GM18870 (cell line): ENCODE data around the gene TNP1.

Source experiments
- ATAC-seq: cut with Tn5 transposase; IDR thresholded peaks from one replicate; pipeline ENCODE4 v1.9.1; 2021; ENCODE audit warnings: moderate library complexity; ENCODE audit not compliant: unreplicated experiment

The TNP1 gene

DNA sequence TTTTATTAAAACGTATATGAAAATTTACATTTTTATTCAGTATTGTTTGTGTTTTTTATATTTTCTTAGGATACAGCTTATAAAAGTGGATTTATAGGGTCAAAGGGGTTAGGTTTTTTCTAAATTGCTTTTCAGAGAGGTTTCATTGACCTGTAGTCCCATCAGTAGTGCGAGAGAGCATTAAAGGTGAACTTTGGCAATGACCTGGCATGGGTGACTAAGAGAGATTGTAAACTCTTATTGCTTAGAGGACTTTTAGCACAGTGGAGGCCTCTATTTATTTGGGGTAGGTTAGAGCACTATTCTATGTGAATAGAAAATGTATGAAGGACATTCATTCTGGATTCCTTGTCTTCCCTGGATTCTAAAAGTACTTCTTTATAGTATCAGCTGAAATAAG lies 16.0 kb upstream of the TNP1 start:
- no peak for ATAC-seq

DNA sequence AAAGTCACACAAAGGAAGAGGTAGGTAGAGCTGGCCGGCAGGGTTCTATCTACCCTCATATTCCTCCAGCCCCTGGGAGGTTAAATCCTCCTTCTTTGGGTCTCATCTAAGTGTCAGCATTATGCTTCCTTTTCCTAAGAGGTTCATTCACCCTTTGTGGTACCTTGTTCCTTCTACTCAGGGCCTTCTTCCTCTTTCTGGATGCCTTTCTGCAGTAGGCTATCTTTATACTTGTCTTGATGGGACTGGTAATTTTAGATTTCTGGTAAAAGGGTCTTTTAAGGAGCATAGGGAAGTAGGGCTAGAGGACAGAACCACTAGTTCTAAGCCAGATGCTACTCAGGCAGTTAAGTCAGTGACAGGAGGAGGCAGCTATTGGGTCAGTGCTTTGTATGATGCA lies 13.7 kb upstream of the TNP1 start:
- no peak for ATAC-seq

DNA sequence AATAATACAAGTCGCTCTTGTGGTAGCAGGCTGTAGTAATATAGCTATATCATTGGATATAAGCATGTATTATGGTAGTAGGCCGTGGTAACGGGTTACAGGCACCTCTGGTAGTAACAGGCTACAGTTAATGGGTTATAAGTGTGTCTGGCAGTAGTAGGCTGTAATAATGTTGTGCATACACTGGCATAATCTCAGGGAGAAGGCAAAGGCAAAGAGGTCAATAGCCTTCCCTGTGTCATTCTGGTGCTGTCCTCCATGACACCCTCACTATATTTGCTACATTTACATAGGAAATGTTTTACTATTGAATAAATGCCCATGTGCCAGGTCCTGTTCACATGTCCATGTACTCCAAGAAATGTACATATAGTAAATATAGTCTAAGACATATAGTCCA lies 12.8 kb upstream of the TNP1 start:
- no peak for ATAC-seq

DNA sequence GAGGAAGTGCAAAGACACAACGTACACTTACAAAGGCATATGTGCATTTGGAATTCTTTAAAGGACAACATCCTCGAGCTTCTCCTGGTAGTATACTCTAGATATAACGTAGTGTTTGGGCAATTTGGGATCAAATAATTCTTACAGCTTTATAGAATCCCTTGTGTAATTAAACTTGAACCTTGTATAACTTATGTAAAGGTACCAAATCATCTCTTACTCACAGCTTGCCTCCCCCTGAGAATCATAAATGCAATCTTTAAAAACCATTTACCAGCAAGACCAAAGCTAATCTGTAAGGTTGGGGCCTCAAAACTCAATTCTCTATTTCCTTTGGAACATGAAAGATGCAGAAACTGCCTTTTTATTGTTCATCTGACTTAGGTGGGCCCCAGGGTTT lies 12.2 kb upstream of the TNP1 start:
- ATAC-seq: no peak

DNA sequence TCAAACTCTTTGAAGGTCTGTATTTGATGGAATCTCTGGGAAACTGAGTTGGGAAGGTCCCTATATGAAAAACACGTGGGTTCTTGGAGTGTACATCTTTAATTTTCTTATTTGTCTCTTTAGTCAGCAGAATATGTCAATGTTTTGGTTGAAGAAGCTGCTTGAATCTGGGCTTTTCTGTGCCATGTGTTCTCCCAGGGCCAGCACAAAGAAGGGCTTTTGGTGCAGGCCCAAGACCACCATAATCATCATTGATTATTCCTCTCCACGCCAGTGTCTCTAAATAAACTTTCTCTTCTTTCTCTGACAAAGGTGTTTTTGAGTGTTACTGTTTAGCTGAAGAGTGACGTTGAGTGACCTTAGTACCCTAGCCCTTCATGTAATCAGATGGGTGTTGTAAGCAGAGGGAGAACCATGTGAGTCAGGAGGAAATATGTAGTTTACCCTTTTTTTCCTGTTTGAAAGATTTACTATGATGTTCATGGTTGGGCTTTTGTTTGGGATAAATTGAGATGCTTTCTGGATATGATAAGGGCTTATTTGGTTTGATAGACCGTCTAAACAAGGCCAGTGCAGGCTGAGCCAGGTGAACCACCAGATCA lies 11.6 kb upstream of the TNP1 start:
- no peak for ATAC-seq

DNA sequence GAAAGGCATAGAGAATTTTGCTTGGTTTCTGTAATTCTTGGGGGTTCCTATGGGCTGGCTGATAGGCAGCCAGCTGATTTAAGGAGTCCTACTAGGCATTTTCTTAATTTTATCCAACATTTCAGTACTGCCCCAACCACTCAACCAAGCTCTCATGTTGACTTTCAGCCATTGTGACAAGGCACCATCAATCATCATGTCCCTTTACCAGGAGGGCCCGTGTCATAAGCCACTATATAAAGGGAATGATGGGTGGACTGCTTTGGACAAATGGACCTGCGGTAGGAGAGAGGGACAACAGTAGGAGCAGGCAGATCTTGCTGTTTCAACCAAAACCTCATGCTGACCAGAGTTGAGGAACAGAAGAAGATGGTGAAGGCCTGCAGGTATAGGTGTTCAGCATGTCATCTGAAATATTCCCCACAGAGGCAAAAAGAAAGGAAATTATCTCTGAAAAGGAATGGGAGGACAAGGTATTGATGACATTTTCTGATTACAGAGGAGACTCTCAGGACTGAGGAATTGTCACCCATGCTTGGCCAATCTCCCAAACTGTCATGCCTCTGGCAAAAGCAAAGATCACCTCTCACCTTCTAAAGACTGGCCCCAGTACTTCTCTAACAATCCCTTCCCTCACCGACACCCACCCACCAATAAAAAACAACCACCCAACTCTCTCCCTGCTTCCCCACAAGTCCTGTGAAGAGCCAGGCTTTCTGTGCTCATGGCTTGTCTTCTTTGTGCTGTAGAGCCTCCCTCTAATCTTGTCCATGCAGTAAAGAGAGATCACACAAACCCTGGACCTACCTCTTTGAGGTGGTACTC lies 10.9 kb upstream of the TNP1 start:
- ATAC-seq: no peak

DNA sequence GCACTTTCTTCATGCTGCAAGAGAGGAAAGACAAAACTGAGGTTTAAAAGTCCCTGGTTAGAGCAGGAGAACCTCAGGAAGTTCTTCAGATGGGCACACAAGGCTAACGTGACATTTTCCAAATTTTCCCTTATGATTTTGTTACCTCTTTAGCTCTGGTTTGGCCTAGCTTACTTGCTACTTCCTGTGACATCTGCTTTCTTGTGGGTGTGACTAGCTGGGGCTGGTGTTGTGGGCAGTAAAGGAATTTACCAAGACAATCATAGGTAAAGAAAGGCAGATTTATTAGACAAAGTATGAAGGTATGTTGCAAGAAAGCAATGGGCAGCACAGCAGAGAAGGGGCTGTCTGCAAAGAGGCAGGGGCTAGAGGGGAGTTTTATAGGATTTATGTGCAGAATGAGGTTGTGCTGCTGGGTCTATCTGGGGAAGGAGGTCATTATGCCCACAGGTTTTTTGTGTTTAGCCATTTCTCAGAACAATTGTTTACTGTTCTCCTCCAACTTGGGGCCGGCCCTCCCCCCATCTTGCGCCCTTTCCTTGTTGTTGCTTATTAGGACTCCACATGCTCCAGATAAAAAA lies 6.7 kb upstream of the TNP1 start:
- ATAC-seq: no peak

DNA sequence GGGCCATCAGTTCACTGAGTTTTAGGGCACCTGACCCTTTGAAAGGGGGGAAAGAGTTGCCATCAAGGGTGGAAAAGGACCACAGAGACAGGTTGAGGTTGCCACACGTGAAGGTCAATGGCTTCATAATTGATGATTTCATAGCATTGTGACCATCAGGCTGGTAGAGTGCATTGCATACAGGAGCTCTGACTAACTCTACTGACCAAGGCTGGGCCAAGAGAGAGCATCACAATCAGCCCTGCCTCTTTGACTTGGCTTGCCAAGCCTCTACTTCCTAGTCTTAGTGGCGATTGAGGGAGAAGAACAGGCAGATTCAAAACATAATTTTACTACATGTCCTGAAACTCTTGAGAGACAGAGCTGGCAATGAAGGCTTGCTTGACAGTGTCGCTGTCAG lies 5.8 kb upstream of the TNP1 start:
- ATAC-seq: no peak

DNA sequence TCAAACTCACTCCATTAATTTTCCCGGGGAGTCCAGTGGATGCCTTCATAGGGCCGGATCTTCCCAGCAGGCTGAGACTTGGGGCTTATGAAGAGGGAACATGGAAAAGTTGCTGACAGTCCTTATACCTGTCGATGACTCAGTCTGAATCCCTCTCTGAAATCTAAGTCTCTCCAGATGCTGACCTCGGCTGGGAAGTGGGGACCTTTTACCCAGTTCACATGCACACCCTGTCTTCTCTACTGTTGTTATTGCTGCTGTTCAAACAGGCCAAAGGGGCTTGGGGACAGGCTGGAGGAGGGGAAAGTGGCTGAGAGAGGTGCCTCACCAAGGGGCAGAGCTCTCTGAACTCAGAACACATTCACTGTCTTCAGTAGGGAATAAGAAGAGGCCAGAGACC lies 4.1 kb upstream of the TNP1 start:
- no peak for ATAC-seq

DNA sequence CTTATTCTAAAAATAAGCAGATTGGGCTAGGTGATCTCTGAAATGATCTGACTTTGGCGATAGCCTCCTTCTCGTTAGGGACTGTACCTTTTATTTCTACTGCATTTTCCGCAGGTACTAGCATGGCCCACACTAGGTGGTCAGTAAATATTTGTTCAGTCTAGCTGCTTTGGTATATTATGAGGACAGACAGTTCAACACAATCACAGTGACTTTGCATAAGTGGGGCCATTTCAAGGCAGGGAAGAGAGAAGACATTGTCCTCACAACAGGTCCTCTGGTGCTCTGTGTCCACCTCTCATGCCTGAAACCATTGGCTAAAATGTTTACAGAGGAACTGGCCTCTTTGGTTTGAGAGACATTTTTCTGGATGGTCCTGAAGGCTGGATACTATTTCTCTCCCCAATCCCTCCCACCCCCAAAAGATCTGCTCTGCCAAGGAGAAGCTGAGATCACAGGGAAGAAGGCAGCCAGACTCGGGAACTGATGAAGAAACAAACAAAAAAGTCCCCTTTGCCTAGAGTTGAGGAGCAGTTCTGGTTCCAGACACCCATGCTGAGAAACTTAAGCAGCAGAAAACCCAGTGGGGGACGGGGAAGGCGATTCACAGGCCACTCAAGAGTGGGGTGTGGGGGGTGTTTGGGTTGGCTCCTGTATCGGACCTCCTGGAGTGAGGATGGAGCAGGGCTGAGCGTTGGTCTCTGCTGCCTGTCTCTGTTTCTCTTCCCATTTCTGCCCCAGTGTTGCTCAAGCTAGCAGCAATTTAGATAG lies 2.9 kb upstream of the TNP1 start:
- no peak for ATAC-seq

DNA sequence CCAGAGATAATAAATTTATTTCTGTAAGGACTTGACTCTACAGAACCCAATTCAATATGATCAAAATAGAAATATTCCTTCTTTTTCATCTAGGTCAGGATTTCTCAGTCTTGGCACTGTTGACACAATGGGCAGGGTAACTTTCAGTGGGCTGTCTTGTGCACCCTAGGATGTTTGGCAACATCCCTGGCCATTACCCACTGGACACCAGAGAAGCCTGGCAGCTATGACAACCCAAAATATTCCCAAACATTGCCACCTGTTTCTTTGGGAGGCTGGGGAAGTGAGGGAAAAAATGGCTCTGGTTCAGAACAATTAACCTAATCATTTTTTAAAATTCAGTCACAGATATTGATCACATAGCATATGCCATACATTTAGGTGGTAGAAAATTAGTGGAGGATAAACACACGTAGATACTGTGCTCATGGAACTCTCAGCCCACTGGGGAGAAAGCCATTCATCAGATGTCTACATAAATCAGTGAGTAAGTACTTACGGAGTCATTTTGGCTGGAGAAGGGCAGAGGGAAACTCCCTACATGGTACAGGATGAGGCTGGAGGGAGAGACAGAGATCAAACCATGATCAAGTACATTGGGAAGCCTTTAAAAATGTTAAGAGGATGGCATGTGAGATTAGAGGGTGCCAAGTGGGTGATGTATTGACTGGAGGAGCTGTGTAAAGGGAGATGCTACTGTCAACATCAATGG lies 718 bp upstream of the TNP1 start:
- no peak for ATAC-seq

DNA sequence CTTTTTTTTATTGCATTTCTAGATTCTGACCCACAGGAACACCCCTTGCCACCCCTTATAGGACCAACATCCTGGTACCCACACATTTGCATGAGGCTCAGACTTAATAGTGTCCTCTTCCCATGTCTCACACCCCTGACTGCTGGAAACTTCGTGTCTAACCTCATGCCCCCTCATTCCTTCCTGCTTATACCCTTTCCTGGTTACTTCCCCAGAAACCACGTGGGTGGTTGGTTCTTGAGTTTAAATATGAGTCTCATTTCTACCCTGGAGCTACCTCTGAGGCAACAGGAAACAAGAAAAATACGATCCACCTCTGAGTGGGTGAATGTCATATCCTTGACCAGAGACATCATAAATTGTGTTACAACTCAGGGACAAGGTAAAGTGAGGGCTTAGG lies 1.6 kb downstream of the TNP1 start:
- ATAC-seq: no peak

DNA sequence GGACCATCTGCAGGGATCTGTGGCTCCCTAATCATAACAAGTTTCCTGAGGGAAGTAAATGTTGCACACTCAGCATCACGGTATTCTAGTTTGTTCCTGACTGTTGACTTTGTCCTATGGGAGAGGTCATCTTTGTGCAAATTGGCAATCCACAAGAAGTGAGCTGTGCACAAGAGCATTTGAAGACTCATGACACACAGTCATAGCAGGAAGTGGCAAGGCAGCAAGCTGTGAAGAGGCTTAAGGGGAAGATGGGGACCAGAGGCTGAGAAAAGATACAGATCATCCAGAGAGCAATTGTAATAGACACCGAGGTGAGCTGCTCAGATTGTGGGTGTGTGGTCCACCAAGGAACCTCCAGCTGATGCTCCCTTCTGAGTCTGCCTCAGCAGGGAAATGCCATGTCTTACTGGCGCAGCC lies 2.7 kb downstream of the TNP1 start:
- no peak for ATAC-seq

DNA sequence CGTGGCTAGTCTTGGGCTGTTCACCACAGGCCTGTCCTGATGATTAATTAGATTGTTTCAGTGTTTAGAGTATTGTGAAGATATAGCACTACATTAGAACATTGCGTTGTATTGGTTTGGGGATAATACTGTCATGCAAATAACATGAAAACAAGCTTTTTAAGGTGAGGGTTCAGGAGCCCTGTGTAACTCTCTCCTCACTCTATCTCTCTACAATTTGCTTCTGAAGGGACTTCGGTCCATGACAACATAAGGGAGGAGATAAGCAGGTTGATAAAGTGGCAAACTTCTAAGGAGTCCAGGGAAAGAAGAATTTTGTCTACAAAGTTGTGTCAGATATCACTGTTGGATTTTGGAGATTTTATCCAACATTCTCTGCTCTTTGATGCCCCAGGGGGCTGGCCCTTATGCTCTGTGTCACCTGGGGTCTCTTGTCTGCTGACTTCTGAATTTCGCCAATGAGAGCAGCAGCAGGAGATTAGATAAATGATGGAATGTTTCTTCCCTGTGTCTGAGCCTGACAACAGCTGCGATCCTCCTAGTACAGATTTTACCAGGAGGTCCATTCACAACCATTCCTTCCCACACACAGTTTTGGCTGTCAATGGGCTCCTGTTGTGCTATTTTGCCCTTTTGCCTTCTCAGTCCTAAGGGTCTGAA lies 3.3 kb downstream of the TNP1 start:
- no peak for ATAC-seq

DNA sequence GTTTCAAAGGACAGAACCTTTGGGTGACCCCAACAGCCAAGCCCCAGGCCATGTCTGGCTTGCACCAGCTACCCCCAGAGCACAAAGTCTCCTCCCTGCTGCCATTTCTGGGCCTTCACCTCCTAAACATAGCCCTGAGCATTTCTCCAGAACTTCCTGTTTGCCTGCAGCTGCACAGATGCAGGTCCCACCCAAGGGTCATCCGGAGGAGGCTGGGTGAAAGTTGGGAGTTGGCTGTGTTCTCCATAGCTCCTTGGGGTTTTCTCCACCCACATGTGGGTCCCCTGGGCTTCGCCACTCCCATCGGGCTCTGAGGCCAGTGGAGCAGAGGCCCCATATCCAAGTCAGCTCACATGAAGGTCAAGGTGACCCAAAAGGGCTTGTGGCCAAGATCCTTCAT lies 4.3 kb downstream of the TNP1 start:
- no peak for ATAC-seq

DNA sequence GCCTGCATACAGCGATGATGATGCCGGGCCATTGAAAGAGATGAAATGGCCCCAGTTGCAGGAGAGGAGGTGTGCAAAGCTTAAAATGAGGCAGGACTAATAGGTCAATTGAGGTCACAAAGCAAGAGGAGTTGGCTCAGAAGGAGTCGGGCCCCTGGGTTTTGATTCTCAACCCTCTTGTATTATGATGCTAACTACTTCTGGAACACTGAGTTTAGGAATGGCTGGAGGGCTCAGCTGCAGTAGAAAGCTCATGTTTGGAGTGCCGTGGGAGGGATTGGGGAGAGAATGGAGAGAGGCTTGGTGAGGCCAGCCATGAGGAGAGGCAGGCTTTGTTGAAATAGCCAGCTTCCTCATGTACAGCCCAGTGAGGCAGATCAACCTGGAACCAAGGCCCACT lies 4.8 kb downstream of the TNP1 start:
- no peak for ATAC-seq

DNA sequence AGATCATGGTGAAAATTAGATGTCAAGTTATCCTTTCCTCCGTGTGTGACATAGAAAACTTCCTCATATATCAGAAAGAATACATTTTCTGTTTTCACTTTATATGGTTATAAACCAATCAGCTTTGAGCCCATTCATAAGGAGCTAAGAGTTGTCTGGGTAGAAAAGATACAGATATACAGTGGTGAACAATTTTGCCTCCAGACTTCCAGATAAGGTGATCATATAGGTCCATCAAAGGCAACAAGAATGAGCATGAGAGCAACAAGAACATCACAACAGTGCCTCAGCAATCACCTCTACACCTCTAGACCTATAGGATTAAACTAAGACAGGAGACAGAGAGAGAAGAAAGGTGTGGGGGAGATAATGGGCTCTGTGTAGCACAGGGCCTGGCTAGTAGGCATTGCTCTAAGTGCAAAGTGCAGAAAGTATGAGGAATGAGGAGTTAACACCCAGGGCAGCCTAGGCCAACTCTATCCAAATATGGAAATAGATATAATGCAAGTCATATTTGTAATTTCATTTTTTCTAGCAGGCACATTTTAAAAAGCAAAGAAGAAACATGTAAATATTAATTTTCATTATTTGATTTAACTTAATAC lies 8.3 kb downstream of the TNP1 start:
- no peak for ATAC-seq

DNA sequence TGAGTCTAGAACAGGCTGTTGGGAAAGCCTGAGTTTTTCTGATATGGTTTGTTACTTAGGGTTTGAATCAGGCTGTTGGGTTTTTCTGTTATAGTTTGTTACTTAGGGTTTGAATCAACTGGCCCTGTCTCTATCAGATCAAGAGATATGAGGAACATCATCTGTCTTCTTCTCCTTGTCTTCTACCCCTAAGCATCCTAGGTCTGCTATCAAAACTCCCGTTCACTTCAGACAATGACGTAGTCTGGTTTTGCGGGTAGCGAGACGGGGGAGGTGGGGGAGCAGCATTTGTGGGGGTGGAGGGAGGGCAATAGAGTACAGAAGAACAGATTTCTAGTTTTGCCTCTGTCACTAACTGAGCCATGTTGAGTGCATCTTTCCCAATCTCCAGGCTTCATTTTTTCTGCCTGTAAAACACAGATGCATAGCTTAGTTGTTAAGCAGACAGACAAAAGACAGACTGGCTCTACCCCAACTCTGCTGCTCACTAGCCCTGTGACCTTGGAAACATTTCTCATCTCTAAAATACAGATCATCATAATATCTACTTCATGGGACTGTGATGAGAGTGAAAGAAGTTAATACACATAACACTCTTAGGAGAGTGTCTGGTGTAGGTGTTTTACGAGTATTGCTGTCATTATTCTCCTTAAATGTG lies 9.1 kb downstream of the TNP1 start:
- ATAC-seq: no peak

DNA sequence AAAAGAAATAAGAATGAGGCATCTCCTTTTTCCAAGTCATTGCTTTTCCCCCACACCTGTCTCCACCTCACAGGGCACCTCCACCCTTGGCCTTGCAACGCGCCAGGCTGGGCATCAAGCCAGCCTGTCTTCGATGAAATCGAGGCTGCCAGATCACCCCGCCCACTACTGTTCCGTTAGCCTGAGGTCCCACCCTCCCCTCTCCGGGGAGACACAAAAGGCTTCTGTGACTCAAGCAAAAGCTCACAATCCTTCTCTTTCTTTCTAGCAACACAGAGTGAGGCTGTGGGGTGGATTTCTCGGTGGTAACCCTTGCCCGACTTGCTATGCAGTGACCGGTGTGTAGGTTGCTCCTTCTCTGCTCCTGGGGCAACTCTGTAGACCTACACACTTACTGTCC lies 9.9 kb downstream of the TNP1 start:
- ATAC-seq: no peak

DNA sequence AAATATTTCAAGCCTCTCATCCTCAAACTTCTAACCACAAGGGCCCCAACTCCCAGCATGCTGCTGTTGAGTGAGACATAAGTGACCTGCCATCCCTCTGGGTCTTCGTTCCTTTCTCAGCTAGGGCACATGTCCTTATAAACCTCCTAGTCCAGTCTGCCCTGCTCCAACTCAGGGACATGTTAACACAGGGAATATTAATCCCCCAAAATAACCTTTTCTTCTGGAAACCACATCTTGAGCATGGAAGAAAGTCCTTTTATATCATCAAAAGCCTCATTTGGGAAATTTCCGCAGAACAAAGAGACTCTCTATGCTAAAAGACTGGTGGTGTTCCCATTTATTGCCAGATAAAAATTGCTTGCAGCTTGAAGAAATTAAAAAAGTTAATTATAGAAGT lies 14.4 kb downstream of the TNP1 start:
- ATAC-seq: no peak
